ENCODE data around the gene SLC26A11. TPM values are rescaled to one million over a fixed set of nuclear protein-coding genes. Genes with fewer than 3 reads are reported as not detected.

SLC26A11 gene
- total and polyA plus RNA-seq, 2 donors (not counting 1 experiment from before 2014, with no cell fraction given): 10.1 to 31.4 TPM

- Histone ChIP-seq H3K4me3 (ENCODE audit: control extremely low read depth in 1 of 5, extremely low read depth in 1 of 5, insufficient read depth in 1 of 5, low read depth in 2 of 5, low read length in 4 of 5) (no peak overlapping the region), H3K27ac (ENCODE audit: low read length in 2 of 2) (no peak overlapping the region), H3K79me2 (ENCODE audit: control insufficient read depth, insufficient read depth, low read length) (no peaks in the 10 kb centered on the region), H3K36me3 (replicated peaks in 1 of 2; ENCODE audit: control extremely low read depth in 1 of 2, control insufficient read depth in 1 of 2, extremely low read depth in 1 of 2, insufficient read depth in 2 of 2, low read length in 1 of 2) (no peaks in the 10 kb centered on the region), H4K20me1 (ENCODE audit: control insufficient read depth, insufficient read depth, low read length, poor library complexity, severe bottlenecking) (no peaks in the 10 kb centered on the region), H3K27me3 (replicated peaks in 1 of 4; ENCODE audit: control extremely low read depth in 1 of 4, control insufficient read depth in 3 of 4, insufficient read depth in 4 of 4, low read length in 3 of 4) (peaks cover 0 to 2% (median 0%) of the 10 kb centered on the region in 4 experiments), H2AFZ (ENCODE audit: insufficient read depth, low read depth, low read length, poor library complexity, severe bottlenecking) (no peak overlapping the region), H3K9me3 (ENCODE audit: control extremely low read depth in 1 of 3, control insufficient read depth in 2 of 3, insufficient read depth in 1 of 3, low read length in 2 of 3) (no peaks in the 10 kb centered on the region), H3K9ac (ENCODE audit: low read length) (no peak overlapping the region), H3K4me1 (ENCODE audit: control insufficient read depth in 2 of 2, insufficient read depth in 2 of 2, low read length in 2 of 2) (peaks cover 0 to 6% of the 10 kb centered on the region in 2 donors), H3K4me2 (replicated peaks; ENCODE audit: low read depth, low read length, poor library complexity, severe bottlenecking) (no peak overlapping the region)
- ATAC-seq (ENCODE audit: low read depth): no peak
- Mint-ChIP-seq H3K9me3 (ENCODE audit: insufficient read depth) (no peaks in the 10 kb centered on the region), H3K4me1 (peaks cover 3% of the 10 kb centered on the region), H3K27ac (no peak overlapping the region), H3K4me3 (no peak overlapping the region), H3K27me3 (no peaks in the 10 kb centered on the region)
- intact Hi-C loops (cut with micrococcal nuclease): no loop called here
- CTCF ChIA-PET: interaction anchor here (1.1 kb wide), 1 partner anchor 10 kb away, joined by 4 read pairs; no protein-coding TSS in a partner anchor
- POLR2A ChIA-PET: no interaction called here
- no peak for DNase-seq
- TF ChIP-seq EZH2 (IDR thresholded peaks at IDR 0.05; ENCODE audit: borderline replicate concordance, insufficient read depth, low read depth, low read length, poor library complexity, severe bottlenecking) (no peak), CTCF (IDR thresholded peaks at IDR 0.05) (no peak)
- WGBS (ENCODE audit: insufficient coverage): 98% methylated on average over 6 of the region's 6 CpGs
Observed at GRCh38 chr17:80225230-80225629, 5.0 kb downstream of the SLC26A11 start.

GRCh38 chr17:80227156-80227555, 6.9 kb downstream of the SLC26A11 start:
- Histone ChIP-seq H3K9ac (ENCODE audit: low read length) (no peak overlapping the region), H3K27me3 (replicated peaks in 1 of 4; ENCODE audit: control extremely low read depth in 1 of 4, control insufficient read depth in 3 of 4, insufficient read depth in 4 of 4, low read length in 3 of 4) (peaks cover 0 to 2% (median 0%) of the 10 kb centered on the region in 4 experiments), H3K36me3 (replicated peaks in 1 of 2; ENCODE audit: control extremely low read depth in 1 of 2, control insufficient read depth in 1 of 2, extremely low read depth in 1 of 2, insufficient read depth in 2 of 2, low read length in 1 of 2) (no peaks in the 10 kb centered on the region), H3K4me2 (replicated peaks; ENCODE audit: low read depth, low read length, poor library complexity, severe bottlenecking) (no peak overlapping the region), H3K27ac (ENCODE audit: low read length in 2 of 2) (no peak overlapping the region), H4K20me1 (ENCODE audit: control insufficient read depth, insufficient read depth, low read length, poor library complexity, severe bottlenecking) (no peaks in the 10 kb centered on the region), H3K4me3 (ENCODE audit: control extremely low read depth in 1 of 5, extremely low read depth in 1 of 5, insufficient read depth in 1 of 5, low read depth in 2 of 5, low read length in 4 of 5) (no peak overlapping the region), H3K9me3 (ENCODE audit: control extremely low read depth in 1 of 3, control insufficient read depth in 2 of 3, insufficient read depth in 1 of 3, low read length in 2 of 3) (peaks cover 0 to 6% (median 5%) of the 10 kb centered on the region in 3 donors), H3K4me1 (ENCODE audit: control insufficient read depth in 2 of 2, insufficient read depth in 2 of 2, low read length in 2 of 2) (no peaks in the 10 kb centered on the region), H3K79me2 (ENCODE audit: control insufficient read depth, insufficient read depth, low read length) (no peaks in the 10 kb centered on the region), H2AFZ (ENCODE audit: insufficient read depth, low read depth, low read length, poor library complexity, severe bottlenecking) (no peak overlapping the region)
- DNase-seq: no peak
- CTCF ChIA-PET: interaction anchor here (0.9 kb wide), 1 partner anchor 26 kb away, joined by 3 read pairs; no protein-coding TSS in a partner anchor
- H3K27ac Mint-ChIP-seq: no peak overlapping the region
- TF ChIP-seq CTCF (IDR thresholded peaks at IDR 0.05): no peak
- no peak for TF ChIP-seq EZH2 (IDR thresholded peaks at IDR 0.05; ENCODE audit: borderline replicate concordance, insufficient read depth, low read depth, low read length, poor library complexity, severe bottlenecking)
- H3K9me3 Mint-ChIP-seq (ENCODE audit: insufficient read depth): no peaks in the 10 kb centered on the region
- no peaks in the 10 kb centered on the region for H3K27me3 Mint-ChIP-seq
- H3K4me3 Mint-ChIP-seq: no peak overlapping the region
- intact Hi-C loops (cut with micrococcal nuclease): no loop called here
- POLR2A ChIA-PET: no interaction called here
- no peak for ATAC-seq (ENCODE audit: low read depth)
- WGBS (ENCODE audit: insufficient coverage): 98% methylated on average over 4 of the region's 4 CpGs
- H3K4me1 Mint-ChIP-seq: no peaks in the 10 kb centered on the region
